HCT116 (cell line): ENCODE results near the gene HSPB1. TPM values are rescaled to one million over a fixed set of nuclear protein-coding genes. Genes with fewer than 3 reads are reported as not detected.

Experiments used
- ATAC-seq: fragments of 200-7000 bp; cut with Tn5 transposase; 2 replicates; pipeline ENCODE4 v1.9.1; 2020; ENCODE audit warnings: mild to moderate bottlenecking, moderate library complexity
- BruUV-seq: library from RNA; stranded (reverse); fragments of 400-500 nt; replicated peaks from 2 replicates; lab custom pipeline; 2021; lab: Mats Ljungman, UMichigan
- CTCF ChIA-PET: fragments of 300-600 bp; sonication (Branson Sonifier 250); formaldehyde crosslinking; loops from one replicate; lab custom pipeline; 2021; ENCODE audit warnings: antibody characterized with exemption; lab: Charles Lee
- POLR2A ChIA-PET: fragments of 300-600, 350-600 bp; sonication (Branson Sonifier 250); formaldehyde crosslinking; loops from one replicate; lab custom pipeline; 2021; ENCODE audit warnings: antibody characterized with exemption; lab: Charles Lee
- RAD21 ChIA-PET, 2 experiments: fragments of 300-600 bp; sonication (Branson Sonifier 250); formaldehyde crosslinking; loops; one replicate each; lab custom pipeline; 2023; ENCODE audit warnings: low total read pairs in 2 of 2; ENCODE audit not compliant: uncharacterized antibody in 2 of 2, unreplicated experiment in 2 of 2, low non-redundant PET in 1 of 2; lab: Charles Lee
- DNase-seq: peaks from one replicate; pipeline ENCODE4 v3.0.0-alpha.2; 2010; ENCODE audit warnings: low read depth, low spot score
- H2AFZ ChIP-seq: fragments of 200-600 bp; shearing (Covaris generic), sonication (generic); 2 replicates; pipeline ENCODE4 v1.6.1; 2017; ENCODE audit warnings: low read depth, mixed run types, mixed read lengths, antibody characterized with exemption, low read length; ENCODE audit not compliant: poor library complexity, severe bottlenecking
- H3K27ac ChIP-seq: 2 replicates; pipeline ENCODE4 v1.5.1; 2012; ENCODE audit warnings: low read depth, low read length
- H3K27me3 ChIP-seq: fragments of 200-600 bp; sonication (generic); 2 replicates; pipeline ENCODE4 v1.6.1; 2016; ENCODE audit warnings: mixed run types, low read length, mixed read lengths; ENCODE audit not compliant: insufficient read depth
- H3K36me3 ChIP-seq, 2 experiments: fragments of 200-500 bp in 1 of 2; fragments of 200-600 bp in 1 of 2; sonication (Bioruptor generic) in 1 of 2; sonication (generic) in 1 of 2; 2 replicates each; pipeline versions ENCODE4 v1.5.1 to v1.6.1; 2014 to 2016; ENCODE audit warnings: low read length in 2 of 2, inconsistent platforms in 1 of 2, mixed read lengths in 1 of 2, mixed run types in 1 of 2; ENCODE audit not compliant: insufficient read depth in 2 of 2, control insufficient read depth in 1 of 2
- H3K4me1 ChIP-seq, 2 experiments: fragments of 200-600 bp in 1 of 2; sonication (generic) in 1 of 2; 2 replicates each; pipeline versions ENCODE4 v1.5.1 to v1.6.1; 2012 to 2017; ENCODE audit warnings: low read length in 2 of 2, inconsistent platforms in 1 of 2, mild to moderate bottlenecking in 1 of 2, mixed read lengths in 1 of 2, mixed run types in 1 of 2, moderate library complexity in 1 of 2; ENCODE audit not compliant: insufficient read depth in 2 of 2, control insufficient read depth in 1 of 2
- H3K4me2 ChIP-seq: fragments of 200-600 bp; sonication (generic); 2 replicates; pipeline ENCODE4 v1.6.1; 2017; ENCODE audit warnings: mixed run types, low read length, mixed read lengths
- H3K4me3 ChIP-seq, 2 experiments: fragments of 200-600 bp in 1 of 2; sonication (generic) in 1 of 2; replicated peaks in 1 of 2; 2 replicates each; pipeline ENCODE4 v1.5.1; 2011 to 2016; ENCODE audit warnings: low read length in 2 of 2, control low read depth in 1 of 2, low read depth in 1 of 2, mild to moderate bottlenecking in 1 of 2, mixed read lengths in 1 of 2, mixed run types in 1 of 2
- H3K79me2 ChIP-seq: fragments of 200-600 bp; sonication (generic); 2 replicates; pipeline ENCODE4 v1.6.1; 2017; ENCODE audit warnings: mild to moderate bottlenecking, mixed run types, low read length, moderate library complexity, mixed read lengths; ENCODE audit not compliant: insufficient read depth
- H3K9ac ChIP-seq: fragments of 200-600 bp; sonication (generic); 2 replicates; pipeline ENCODE4 v1.6.1; 2016; ENCODE audit warnings: low read length, mixed read lengths
- H3K9me2 ChIP-seq: fragments of 200-600 bp; sonication (generic), shearing (Covaris generic); 2 replicates; pipeline ENCODE4 v1.6.1; 2017; ENCODE audit warnings: mixed run types, mild to moderate bottlenecking, moderate library complexity; ENCODE audit not compliant: insufficient read depth
- H3K9me3 ChIP-seq, 2 experiments: fragments of 200-500 bp in 1 of 2; fragments of 200-600 bp in 1 of 2; sonication (Bioruptor generic) in 1 of 2; sonication (generic) in 1 of 2; 2 replicates each; pipeline ENCODE4 v1.6.1; 2014 to 2017; ENCODE audit warnings: low read length in 2 of 2, mixed read lengths in 2 of 2, inconsistent platforms in 1 of 2, low read depth in 1 of 2, mild to moderate bottlenecking in 1 of 2, mixed run types in 1 of 2, moderate library complexity in 1 of 2; ENCODE audit not compliant: control insufficient read depth in 1 of 2, insufficient read depth in 1 of 2
- H4K20me1 ChIP-seq: fragments of 200-600 bp; sonication (generic), shearing (Covaris generic); 2 replicates; pipeline ENCODE4 v1.6.1; 2017; ENCODE audit warnings: mixed run types, mild to moderate bottlenecking, moderate library complexity; ENCODE audit not compliant: insufficient read depth
- CBX3 ChIP-seq: IDR thresholded peaks from 2 replicates; pipeline ENCODE4 v1.6.1; 2012; ENCODE audit warnings: low read depth
- CEBPB ChIP-seq: IDR thresholded peaks from 2 replicates; pipeline ENCODE4 v1.6.1; 2012; ENCODE audit warnings: low read depth
- ELF1 ChIP-seq: IDR thresholded peaks from 2 replicates; pipeline ENCODE4 v1.6.1; 2012; ENCODE audit warnings: low read depth, borderline replicate concordance
- EZH2 ChIP-seq: fragments of 200-600 bp; sonication (generic); IDR thresholded peaks from 2 replicates; pipeline ENCODE4 v1.6.1; 2017; ENCODE audit warnings: antibody characterized with exemption, mixed run types
- EZH2phosphoT487 ChIP-seq: fragments of 200-600 bp; IDR thresholded peaks from 2 replicates; pipeline ENCODE4 v1.6.1; 2018; ENCODE audit warnings: antibody characterized with exemption, borderline replicate concordance
- FOSL1 ChIP-seq: IDR thresholded peaks from 2 replicates; pipeline ENCODE4 v1.6.1; 2012; ENCODE audit warnings: low read depth
- POLR2A ChIP-seq: IDR thresholded peaks from 2 replicates; pipeline ENCODE4 v1.7.0; 2011; ENCODE audit warnings: borderline replicate concordance; ENCODE audit not compliant: insufficient read depth, insufficient read length; ENCODE audit errors: extremely low read depth
- POLR2AphosphoS5 ChIP-seq: IDR thresholded peaks from 2 replicates; pipeline ENCODE4 v1.6.1; 2011; ENCODE audit warnings: mild to moderate bottlenecking, low read depth, low read length, moderate library complexity
- RAD21 ChIP-seq: IDR thresholded peaks from 2 replicates; pipeline ENCODE4 v1.6.1; 2012; ENCODE audit warnings: low read depth, mild to moderate bottlenecking
- SIN3A ChIP-seq: IDR thresholded peaks from 2 replicates; pipeline ENCODE4 v1.6.1; 2012; ENCODE audit warnings: low read depth
- SRF ChIP-seq: IDR thresholded peaks from 2 replicates; pipeline ENCODE4 v1.6.1; 2012; ENCODE audit warnings: low read depth
- TCF7L2 ChIP-seq: IDR thresholded peaks from 2 replicates; pipeline ENCODE4 v1.7.0; 2011; ENCODE audit warnings: borderline replicate concordance, inconsistent platforms; ENCODE audit not compliant: insufficient read depth, insufficient read length; ENCODE audit errors: extremely low read depth
- YY1 ChIP-seq: IDR thresholded peaks from 2 replicates; pipeline ENCODE4 v1.6.1; 2011; ENCODE audit warnings: low read length, low read depth, moderate library complexity, mild to moderate bottlenecking; ENCODE audit not compliant: insufficient replicate concordance; ENCODE audit errors: extremely low read depth
- ZNF274 ChIP-seq: fragments of 200-500 bp; sonication (Bioruptor generic); IDR thresholded peaks from 2 replicates; pipeline ENCODE4 v1.6.1; 2014; ENCODE audit warnings: mild to moderate bottlenecking, low read depth, low read length, inconsistent platforms
- intact Hi-C: fragments of 100-400 bp; cut with micrococcal nuclease; formaldehyde crosslinking; loops from 2 replicates; pipeline ENCODE4 v1.10.0; 2022
- total RNA-seq: library from RNA; stranded (reverse); gene quantifications from one replicate; pipeline ENCODE4 v1.2.1, GENCODE V29; 2021; ENCODE audit not compliant: unreplicated experiment
- TF ChIP-seq, protein P1 (sequence below): IDR thresholded peaks from 2 replicates; pipeline ENCODE4 v1.6.1; 2012
- TF ChIP-seq, protein P2 (sequence below): IDR thresholded peaks from 2 replicates; pipeline ENCODE4 v1.6.1; 2011; ENCODE audit warnings: mild to moderate bottlenecking, low read length, moderate library complexity; ENCODE audit not compliant: insufficient replicate concordance; ENCODE audit errors: extremely low read depth
- TF ChIP-seq, protein P3 (sequence below): IDR thresholded peaks from 2 replicates; pipeline ENCODE4 v1.6.1; 2012
- TF ChIP-seq, protein P4 (sequence below), 3 experiments: fragments of 200-600 bp in 1 of 3; sonication (generic) in 1 of 3; IDR thresholded peaks in 2 of 3; conservative IDR thresholded peaks in 1 of 3; 2 replicates each; pipeline ENCODE4 v1.5.1; 2012 to 2017; ENCODE audit warnings: low read depth in 2 of 3, low read length in 2 of 3, antibody characterized with exemption in 1 of 3, borderline replicate concordance in 1 of 3, control low read depth in 1 of 3, mild to moderate bottlenecking in 1 of 3, mixed read lengths in 1 of 3, mixed run types in 1 of 3, moderate library complexity in 1 of 3; ENCODE audit not compliant: insufficient read depth in 1 of 3

Gene HSPB1
- total RNA-seq, 1 experiment from 2014 or later = 524 TPM

DNA sequence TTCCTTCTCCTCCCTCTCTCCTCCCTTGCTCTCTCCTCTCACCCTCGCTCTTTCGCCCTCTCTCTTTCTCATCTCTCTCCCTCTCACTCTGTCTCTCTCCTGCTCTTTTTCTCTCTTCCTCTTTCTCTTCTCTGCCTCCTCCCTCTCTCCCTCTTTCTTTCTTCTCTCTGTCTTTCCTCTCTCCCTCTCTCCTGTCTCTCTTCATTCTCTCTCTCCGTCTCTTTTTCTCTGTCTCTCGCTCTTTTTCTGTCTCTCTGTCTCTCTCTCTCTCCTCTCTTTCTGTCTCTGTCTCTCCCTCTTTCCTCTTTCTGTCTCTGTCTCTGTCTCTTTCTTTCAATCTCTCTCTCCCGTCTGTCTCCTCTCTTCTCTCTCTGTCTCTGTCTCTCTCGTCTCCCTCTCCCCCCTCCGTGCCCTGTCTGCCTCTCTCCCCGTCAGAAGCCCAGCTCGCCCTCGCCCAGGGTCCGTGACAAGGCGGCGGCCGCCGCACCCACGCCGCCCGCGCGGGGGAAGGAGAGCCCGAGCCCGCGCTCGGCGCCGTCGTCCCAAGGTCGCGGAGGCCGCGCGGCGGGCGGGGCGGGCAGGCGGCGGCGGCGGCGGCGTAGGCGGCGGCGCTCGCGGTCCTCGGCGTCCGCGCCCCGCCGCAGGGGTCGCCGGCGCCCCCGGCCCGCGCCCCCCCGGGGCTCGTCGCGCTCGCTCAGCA is 21.3 kb upstream of the HSPB1 start:
- Histone ChIP-seq H3K9me2 (no peaks in the 10 kb centered on the region), H3K4me3 (peak overlapping the region; percentile 58 to 72), H3K79me2 (peaks cover 5% of the 10 kb centered on the region; the same call in 1 of the 2 replicates), H2AFZ (peak overlapping the region; percentile 58), H3K27ac (peak overlapping the region; percentile 14; the same call in 1 of the 2 replicates), H3K9ac (peak overlapping the region; percentile 70)
- ATAC-seq = peak; percentile 20
- TF ChIP-seq EZH2phosphoT487 = no peak
- no peak for TF ChIP-seq POLR2A
- TF ChIP-seq FOSL1 = no peak
- TF ChIP-seq CBX3 = no peak
- no peak for TF ChIP-seq EZH2
- no peak for TF ChIP-seq ELF1
- TF ChIP-seq RAD21 = no peak
- TF ChIP-seq SRF = no peak
- TF ChIP-seq CEBPB = no peak
- TF ChIP-seq, protein P1, sequence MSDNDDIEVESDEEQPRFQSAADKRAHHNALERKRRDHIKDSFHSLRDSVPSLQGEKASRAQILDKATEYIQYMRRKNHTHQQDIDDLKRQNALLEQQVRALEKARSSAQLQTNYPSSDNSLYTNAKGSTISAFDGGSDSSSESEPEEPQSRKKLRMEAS = no peak
- no peak for TF ChIP-seq POLR2AphosphoS5
- no peak for TF ChIP-seq SIN3A
- TF ChIP-seq ZNF274 = no peak
- no peak for TF ChIP-seq YY1
- TF ChIP-seq TCF7L2 = no peak
- TF ChIP-seq, protein P2, sequence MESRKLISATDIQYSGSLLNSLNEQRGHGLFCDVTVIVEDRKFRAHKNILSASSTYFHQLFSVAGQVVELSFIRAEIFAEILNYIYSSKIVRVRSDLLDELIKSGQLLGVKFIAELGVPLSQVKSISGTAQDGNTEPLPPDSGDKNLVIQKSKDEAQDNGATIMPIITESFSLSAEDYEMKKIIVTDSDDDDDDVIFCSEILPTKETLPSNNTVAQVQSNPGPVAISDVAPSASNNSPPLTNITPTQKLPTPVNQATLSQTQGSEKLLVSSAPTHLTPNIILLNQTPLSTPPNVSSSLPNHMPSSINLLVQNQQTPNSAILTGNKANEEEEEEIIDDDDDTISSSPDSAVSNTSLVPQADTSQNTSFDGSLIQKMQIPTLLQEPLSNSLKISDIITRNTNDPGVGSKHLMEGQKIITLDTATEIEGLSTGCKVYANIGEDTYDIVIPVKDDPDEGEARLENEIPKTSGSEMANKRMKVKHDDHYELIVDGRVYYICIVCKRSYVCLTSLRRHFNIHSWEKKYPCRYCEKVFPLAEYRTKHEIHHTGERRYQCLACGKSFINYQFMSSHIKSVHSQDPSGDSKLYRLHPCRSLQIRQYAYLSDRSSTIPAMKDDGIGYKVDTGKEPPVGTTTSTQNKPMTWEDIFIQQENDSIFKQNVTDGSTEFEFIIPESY = no peak
- TF ChIP-seq, protein P3, sequence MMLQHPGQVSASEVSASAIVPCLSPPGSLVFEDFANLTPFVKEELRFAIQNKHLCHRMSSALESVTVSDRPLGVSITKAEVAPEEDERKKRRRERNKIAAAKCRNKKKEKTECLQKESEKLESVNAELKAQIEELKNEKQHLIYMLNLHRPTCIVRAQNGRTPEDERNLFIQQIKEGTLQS = no peak
- TF ChIP-seq, protein P4, sequence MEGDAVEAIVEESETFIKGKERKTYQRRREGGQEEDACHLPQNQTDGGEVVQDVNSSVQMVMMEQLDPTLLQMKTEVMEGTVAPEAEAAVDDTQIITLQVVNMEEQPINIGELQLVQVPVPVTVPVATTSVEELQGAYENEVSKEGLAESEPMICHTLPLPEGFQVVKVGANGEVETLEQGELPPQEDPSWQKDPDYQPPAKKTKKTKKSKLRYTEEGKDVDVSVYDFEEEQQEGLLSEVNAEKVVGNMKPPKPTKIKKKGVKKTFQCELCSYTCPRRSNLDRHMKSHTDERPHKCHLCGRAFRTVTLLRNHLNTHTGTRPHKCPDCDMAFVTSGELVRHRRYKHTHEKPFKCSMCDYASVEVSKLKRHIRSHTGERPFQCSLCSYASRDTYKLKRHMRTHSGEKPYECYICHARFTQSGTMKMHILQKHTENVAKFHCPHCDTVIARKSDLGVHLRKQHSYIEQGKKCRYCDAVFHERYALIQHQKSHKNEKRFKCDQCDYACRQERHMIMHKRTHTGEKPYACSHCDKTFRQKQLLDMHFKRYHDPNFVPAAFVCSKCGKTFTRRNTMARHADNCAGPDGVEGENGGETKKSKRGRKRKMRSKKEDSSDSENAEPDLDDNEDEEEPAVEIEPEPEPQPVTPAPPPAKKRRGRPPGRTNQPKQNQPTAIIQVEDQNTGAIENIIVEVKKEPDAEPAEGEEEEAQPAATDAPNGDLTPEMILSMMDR (IDR thresholded peaks at IDR 0.05 in 2 of 3, conservative IDR thresholded peaks at IDR 0.05 in 1 of 3; ENCODE audit: borderline replicate concordance in 1 of 3, insufficient read depth in 1 of 3, low read depth in 2 of 3, low read length in 2 of 3) = no peak
- TF ChIP-seq, all 23 proteins: peak for 0
- no peaks in the 10 kb centered on the region for H3K27me3 ChIP-seq
- CTCF ChIA-PET = interaction anchor here (2.5 kb wide), 1 partner anchor 33 kb away, joined by 9 read pairs; no protein-coding TSS in a partner anchor
- POLR2A ChIA-PET = interaction anchor here (1.5 kb wide), 1 partner anchor 10 kb away, joined by 4 read pairs; no protein-coding TSS in a partner anchor
- H3K9me3 ChIP-seq = no peaks in the 10 kb centered on the region
- no TSS peak for BruUV-seq
- peaks cover 7 to 10% of the 10 kb centered on the region in 2 experiments; a peak in 3 of 4 replicates for H3K36me3 ChIP-seq
- DNase-seq = no peak
- H3K4me1 ChIP-seq = peaks cover 10 to 21% of the 10 kb centered on the region in 2 experiments
- H3K4me2 ChIP-seq = peak overlapping the region; percentile 98
- RAD21 ChIA-PET = interaction anchor here (0.6 to 0.8 kb wide), 2 partner anchors 212 to 840 kb away, joined by 4 read pairs; no protein-coding TSS in a partner anchor
- H4K20me1 ChIP-seq = no peaks in the 10 kb centered on the region
- intact Hi-C loops = no loop called here
